HepG2 (cell line): ENCODE data around the gene SMIM8. TPM values are rescaled to one million over a fixed set of nuclear protein-coding genes. Genes with fewer than 3 reads are reported as not detected.
A peak's percentile ranks its signal among the peaks of the same experiment; 100 is the strongest.

Experiments used
- ARNT2 ChIP-seq: sonication (generic); formaldehyde crosslinking; IDR thresholded peaks from 2 replicates; pipeline ENCODE4 v1.8.0; 2022; ENCODE audit warnings: mild to moderate bottlenecking, low read depth, missing genetic modification reagents, moderate library complexity
- BCL6 ChIP-seq: IDR thresholded peaks from 2 replicates; pipeline ENCODE4 v1.6.1; 2016; ENCODE audit warnings: missing genetic modification reagents, missing compliant biosample characterization
- CAMTA2 ChIP-seq: sonication (generic); formaldehyde crosslinking; IDR thresholded peaks from 2 replicates; pipeline ENCODE4 v1.4.0; 2020; ENCODE audit warnings: mild to moderate bottlenecking, missing genetic modification reagents, borderline replicate concordance
- ELF1 ChIP-seq: sonication (generic); formaldehyde crosslinking; IDR thresholded peaks from 2 replicates; pipeline ENCODE4 v1.4.0; 2020; ENCODE audit warnings: missing genetic modification reagents
- ISL2 ChIP-seq: sonication (generic); formaldehyde crosslinking; IDR thresholded peaks from 2 replicates; pipeline ENCODE4 v1.5.0; 2020; ENCODE audit warnings: missing genetic modification reagents
- JUND ChIP-seq: sonication (generic); formaldehyde crosslinking; IDR thresholded peaks from 2 replicates; pipeline ENCODE4 v1.8.0; 2022; ENCODE audit warnings: mild to moderate bottlenecking, missing genetic modification reagents
- KMT2B ChIP-seq: IDR thresholded peaks from 2 replicates; pipeline ENCODE4 v1.6.1; 2016; ENCODE audit warnings: missing genetic modification reagents, missing compliant biosample characterization
- PAWR ChIP-seq: sonication (generic); formaldehyde crosslinking; IDR thresholded peaks from 2 replicates; pipeline ENCODE4 v1.4.0; 2020; ENCODE audit warnings: missing genetic modification reagents, mild to moderate bottlenecking, borderline replicate concordance
- RELA ChIP-seq: sonication (generic); formaldehyde crosslinking; IDR thresholded peaks from 2 replicates; pipeline ENCODE4 v1.4.0; 2020; ENCODE audit warnings: missing genetic modification reagents
- SIN3B ChIP-seq: fragments of 150-350 bp; IDR thresholded peaks from 2 replicates; pipeline ENCODE4 v1.6.1; 2014; ENCODE audit warnings: low read length
- ZNF431 ChIP-seq: sonication (generic); formaldehyde crosslinking; IDR thresholded peaks from 2 replicates; pipeline ENCODE4 v1.9.0; 2022; ENCODE audit warnings: missing genetic modification reagents, low read depth, mild to moderate bottlenecking, borderline replicate concordance
- ZNF652 ChIP-seq: IDR thresholded peaks from 2 replicates; pipeline ENCODE4 v1.6.1; 2016; ENCODE audit warnings: low read depth, borderline replicate concordance
- ZNF747 ChIP-seq: sonication (generic); formaldehyde crosslinking; IDR thresholded peaks from 2 replicates; pipeline ENCODE4 v1.8.1; 2023; ENCODE audit warnings: missing genetic modification reagents, mild to moderate bottlenecking, borderline replicate concordance
- ZZZ3 ChIP-seq: sonication (generic); formaldehyde crosslinking; IDR thresholded peaks from 2 replicates; pipeline ENCODE4 v1.4.0; 2020; ENCODE audit warnings: missing genetic modification reagents, mild to moderate bottlenecking, borderline replicate concordance
- polyA plus RNA-seq, 8 experiments: library from polyadenylated mRNA; depleted of rRNA in 3 of 8; stranded (reverse) in 7 of 8; unstranded in 1 of 8; fragments of >200 nt; fragmentation: Illumina TruSeq in 4 of 8; extraction: Trizol in 4 of 8; gene quantifications; 2 replicates each; pipeline versions ENCODE4 v1.2.1 to v1.2.3, GENCODE V29; 2011 to 2016; ENCODE audit warnings: low read depth in 4 of 8, missing spikeins in 1 of 8, mixed read lengths in 1 of 8; ENCODE audit not compliant: insufficient read depth in 1 of 8
- total RNA-seq, 5 experiments: library from RNA; depleted of rRNA; stranded (reverse); fragments of >200 nt; fragmentation: Illumina TruSeq; extraction: Trizol; gene quantifications; 2 replicates each; pipeline ENCODE4 v1.2.3, GENCODE V29; 2016; ENCODE audit warnings: low read depth in 1 of 5
- TF ChIP-seq, protein P1 (sequence below): sonication (generic); formaldehyde crosslinking; IDR thresholded peaks from 2 replicates; pipeline ENCODE4 v1.8.0; 2022; ENCODE audit warnings: missing genetic modification reagents, mild to moderate bottlenecking, borderline replicate concordance
- TF ChIP-seq, protein P2 (sequence below): sonication (generic); formaldehyde crosslinking; IDR thresholded peaks from 2 replicates; pipeline ENCODE4 v1.4.0; 2020; ENCODE audit warnings: missing genetic modification reagents, borderline replicate concordance
- TF ChIP-seq, protein P3 (sequence below): sonication (generic); formaldehyde crosslinking; IDR thresholded peaks from 2 replicates; pipeline ENCODE4 v1.4.0; 2020; ENCODE audit warnings: missing genetic modification reagents
- TF ChIP-seq, protein P4 (sequence below): sonication (generic); formaldehyde crosslinking; IDR thresholded peaks from 2 replicates; pipeline ENCODE4 v1.8.0; 2022; ENCODE audit warnings: low read depth, missing genetic modification reagents
- TF ChIP-seq, protein P5 (sequence below): sonication (generic); formaldehyde crosslinking; IDR thresholded peaks from 2 replicates; pipeline ENCODE4 v1.4.0; 2020; ENCODE audit warnings: missing genetic modification reagents

SMIM8 gene
- total and polyA plus RNA-seq, 2 of the 13 experiments (the other 11 are each of a cell fraction or from before 2014, with no cell fraction given) = 4.8 to 10.0 TPM

DNA sequence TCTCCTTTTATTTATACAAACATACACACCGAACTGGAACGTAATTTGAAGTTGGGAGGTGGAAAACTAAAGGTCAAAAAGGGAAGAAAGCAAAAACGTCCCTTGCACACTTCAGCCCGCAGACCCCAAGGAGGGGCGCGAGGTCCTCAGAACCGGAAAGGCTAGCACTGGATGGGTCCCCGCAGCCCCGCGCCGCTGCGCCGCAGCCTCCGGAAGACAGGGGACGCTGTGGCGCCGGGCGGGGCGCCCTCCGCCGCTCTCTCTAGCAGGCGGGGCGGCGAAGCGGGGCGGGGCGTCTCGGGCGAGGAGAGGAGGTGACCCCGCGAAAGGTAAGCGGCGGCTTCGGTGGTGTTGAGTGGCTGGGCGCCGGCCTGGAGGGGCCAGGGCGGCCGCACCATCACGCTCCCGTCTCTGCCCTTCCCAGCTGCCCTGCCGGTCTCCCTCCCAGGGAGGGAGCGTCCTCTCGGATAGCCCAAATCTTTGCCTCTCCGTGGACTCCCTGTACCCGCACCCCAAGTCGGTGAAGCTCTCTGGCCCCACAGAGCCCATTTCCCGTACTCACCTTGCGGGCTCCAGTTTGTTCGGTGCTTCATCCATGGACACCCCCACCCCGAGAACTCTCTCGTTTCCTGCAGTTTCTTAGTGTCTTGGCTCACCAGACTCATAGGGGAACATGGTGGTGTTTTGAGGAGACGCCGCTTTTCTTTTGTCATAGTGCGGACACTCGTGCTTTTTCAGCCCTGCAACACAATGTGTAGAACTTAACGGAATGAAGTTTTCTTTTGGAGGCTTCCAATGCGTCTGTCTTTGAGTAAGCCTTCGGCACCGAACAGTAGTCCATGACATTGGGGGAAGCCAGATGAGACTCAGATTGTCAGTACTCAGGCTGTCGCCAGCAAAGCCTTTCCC lies at the start of gene SMIM8 (continued):
- TF ChIP-seq, protein P1, sequence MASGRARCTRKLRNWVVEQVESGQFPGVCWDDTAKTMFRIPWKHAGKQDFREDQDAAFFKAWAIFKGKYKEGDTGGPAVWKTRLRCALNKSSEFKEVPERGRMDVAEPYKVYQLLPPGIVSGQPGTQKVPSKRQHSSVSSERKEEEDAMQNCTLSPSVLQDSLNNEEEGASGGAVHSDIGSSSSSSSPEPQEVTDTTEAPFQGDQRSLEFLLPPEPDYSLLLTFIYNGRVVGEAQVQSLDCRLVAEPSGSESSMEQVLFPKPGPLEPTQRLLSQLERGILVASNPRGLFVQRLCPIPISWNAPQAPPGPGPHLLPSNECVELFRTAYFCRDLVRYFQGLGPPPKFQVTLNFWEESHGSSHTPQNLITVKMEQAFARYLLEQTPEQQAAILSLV (CRISPR knock-in tag) = peak; percentile 82; the same call in 1 of the 2 replicates
- TF ChIP-seq ELF1 (CRISPR knock-in tag) = peak; percentile 2; the same call in 1 of the 2 replicates
- TF ChIP-seq KMT2B (CRISPR knock-in tag) = peak; percentile 91
- TF ChIP-seq SIN3B = peak; percentile 68; the same call in 1 of the 2 replicates
- TF ChIP-seq ZNF747 (CRISPR knock-in tag) = peak; percentile 95
- no peak for TF ChIP-seq ZNF431 (CRISPR knock-in tag)
- no peak; the same call in 1 of the 2 replicates for TF ChIP-seq ZZZ3 (CRISPR knock-in tag)
- peak; percentile 87; the same call in 1 of the 2 replicates for TF ChIP-seq CAMTA2
- no peak for TF ChIP-seq RELA (CRISPR knock-in tag)
- TF ChIP-seq, protein P2, sequence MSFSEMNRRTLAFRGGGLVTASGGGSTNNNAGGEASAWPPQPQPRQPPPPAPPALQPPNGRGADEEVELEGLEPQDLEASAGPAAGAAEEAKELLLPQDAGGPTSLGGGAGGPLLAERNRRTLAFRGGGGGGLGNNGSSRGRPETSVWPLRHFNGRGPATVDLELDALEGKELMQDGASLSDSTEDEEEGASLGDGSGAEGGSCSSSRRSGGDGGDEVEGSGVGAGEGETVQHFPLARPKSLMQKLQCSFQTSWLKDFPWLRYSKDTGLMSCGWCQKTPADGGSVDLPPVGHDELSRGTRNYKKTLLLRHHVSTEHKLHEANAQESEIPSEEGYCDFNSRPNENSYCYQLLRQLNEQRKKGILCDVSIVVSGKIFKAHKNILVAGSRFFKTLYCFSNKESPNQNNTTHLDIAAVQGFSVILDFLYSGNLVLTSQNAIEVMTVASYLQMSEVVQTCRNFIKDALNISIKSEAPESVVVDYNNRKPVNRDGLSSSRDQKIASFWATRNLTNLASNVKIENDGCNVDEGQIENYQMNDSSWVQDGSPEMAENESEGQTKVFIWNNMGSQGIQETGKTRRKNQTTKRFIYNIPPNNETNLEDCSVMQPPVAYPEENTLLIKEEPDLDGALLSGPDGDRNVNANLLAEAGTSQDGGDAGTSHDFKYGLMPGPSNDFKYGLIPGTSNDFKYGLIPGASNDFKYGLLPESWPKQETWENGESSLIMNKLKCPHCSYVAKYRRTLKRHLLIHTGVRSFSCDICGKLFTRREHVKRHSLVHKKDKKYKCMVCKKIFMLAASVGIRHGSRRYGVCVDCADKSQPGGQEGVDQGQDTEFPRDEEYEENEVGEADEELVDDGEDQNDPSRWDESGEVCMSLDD (CRISPR knock-in tag) = peak; percentile 89
- no peak for TF ChIP-seq PAWR (CRISPR knock-in tag)
- TF ChIP-seq ARNT2 (CRISPR knock-in tag) = no peak; the same call in 1 of the 2 replicates
- peak; percentile 42; the same call in 1 of the 2 replicates for TF ChIP-seq BCL6 (CRISPR knock-in tag)
- TF ChIP-seq, protein P3, sequence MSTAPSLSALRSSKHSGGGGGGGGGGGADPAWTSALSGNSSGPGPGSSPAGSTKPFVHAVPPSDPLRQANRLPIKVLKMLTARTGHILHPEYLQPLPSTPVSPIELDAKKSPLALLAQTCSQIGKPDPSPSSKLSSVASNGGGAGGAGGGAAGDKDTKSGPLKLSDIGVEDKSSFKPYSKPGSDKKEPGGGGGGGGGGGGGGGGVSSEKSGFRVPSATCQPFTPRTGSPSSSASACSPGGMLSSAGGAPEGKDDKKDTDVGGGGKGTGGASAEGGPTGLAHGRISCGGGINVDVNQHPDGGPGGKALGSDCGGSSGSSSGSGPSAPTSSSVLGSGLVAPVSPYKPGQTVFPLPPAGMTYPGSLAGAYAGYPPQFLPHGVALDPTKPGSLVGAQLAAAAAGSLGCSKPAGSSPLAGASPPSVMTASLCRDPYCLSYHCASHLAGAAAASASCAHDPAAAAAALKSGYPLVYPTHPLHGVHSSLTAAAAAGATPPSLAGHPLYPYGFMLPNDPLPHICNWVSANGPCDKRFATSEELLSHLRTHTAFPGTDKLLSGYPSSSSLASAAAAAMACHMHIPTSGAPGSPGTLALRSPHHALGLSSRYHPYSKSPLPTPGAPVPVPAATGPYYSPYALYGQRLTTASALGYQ (CRISPR knock-in tag) = peak; percentile 85
- no peak for TF ChIP-seq ZNF652 (CRISPR knock-in tag)
- TF ChIP-seq, protein P4, sequence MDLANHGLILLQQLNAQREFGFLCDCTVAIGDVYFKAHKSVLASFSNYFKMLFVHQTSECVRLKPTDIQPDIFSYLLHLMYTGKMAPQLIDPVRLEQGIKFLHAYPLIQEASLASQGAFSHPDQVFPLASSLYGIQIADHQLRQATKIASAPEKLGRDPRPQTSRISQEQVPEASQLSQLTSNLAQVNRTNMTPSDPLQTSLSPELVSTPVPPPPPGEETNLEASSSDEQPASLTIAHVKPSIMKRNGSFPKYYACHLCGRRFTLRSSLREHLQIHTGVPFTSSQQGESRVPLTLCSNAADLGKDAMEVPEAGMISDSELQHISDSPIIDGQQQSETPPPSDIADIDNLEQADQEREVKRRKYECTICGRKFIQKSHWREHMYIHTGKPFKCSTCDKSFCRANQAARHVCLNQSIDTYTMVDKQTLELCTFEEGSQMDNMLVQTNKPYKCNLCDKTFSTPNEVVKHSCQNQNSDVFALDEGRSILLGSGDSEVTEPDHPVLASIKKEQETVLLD (CRISPR knock-in tag) = peak; percentile 66; the same call in 1 of the 2 replicates
- peak; percentile 82 for TF ChIP-seq ISL2 (CRISPR knock-in tag)
- TF ChIP-seq, protein P5, sequence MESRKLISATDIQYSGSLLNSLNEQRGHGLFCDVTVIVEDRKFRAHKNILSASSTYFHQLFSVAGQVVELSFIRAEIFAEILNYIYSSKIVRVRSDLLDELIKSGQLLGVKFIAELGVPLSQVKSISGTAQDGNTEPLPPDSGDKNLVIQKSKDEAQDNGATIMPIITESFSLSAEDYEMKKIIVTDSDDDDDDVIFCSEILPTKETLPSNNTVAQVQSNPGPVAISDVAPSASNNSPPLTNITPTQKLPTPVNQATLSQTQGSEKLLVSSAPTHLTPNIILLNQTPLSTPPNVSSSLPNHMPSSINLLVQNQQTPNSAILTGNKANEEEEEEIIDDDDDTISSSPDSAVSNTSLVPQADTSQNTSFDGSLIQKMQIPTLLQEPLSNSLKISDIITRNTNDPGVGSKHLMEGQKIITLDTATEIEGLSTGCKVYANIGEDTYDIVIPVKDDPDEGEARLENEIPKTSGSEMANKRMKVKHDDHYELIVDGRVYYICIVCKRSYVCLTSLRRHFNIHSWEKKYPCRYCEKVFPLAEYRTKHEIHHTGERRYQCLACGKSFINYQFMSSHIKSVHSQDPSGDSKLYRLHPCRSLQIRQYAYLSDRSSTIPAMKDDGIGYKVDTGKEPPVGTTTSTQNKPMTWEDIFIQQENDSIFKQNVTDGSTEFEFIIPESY (CRISPR knock-in tag) = peak; percentile 77
- TF ChIP-seq JUND (CRISPR knock-in tag) = no peak
